ENCODE measurements around the gene RIMBP2. TPM values are rescaled to one million over a fixed set of nuclear protein-coding genes. Genes with fewer than 3 reads are reported as not detected.

RIMBP2 gene
- total RNA-seq, 1 donor from 2014 or later = 0.27 TPM

DNA sequence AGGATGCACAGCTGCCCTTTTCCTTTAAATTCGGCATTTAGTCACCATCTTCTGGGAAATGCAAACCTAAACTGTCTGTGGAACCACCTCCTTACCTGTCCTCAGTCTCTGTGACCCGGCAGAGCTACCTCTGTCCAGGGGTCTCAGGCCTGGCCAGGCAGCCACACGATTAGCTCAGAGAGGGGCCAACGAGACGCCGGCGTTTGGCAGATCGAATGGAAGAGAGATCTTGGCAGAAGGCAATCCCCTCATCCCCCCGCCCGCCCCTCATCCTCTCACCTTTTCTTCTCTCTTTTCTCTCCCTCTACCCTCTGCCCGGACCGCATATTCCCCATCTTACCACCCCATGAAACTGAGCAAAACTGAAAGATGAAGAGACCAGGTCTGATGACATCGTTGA is 277.4 kb downstream of the RIMBP2 start:
- intact Hi-C loops (cut with DNase I) = no loop called here
- no peak overlapping the region for H3K4me3 ChIP-seq
- DNase-seq (peak; percentile 39), ATAC-seq (no peak)
- H3K9me3 ChIP-seq = no peaks in the 10 kb centered on the region
- TF ChIP-seq, protein P1, sequence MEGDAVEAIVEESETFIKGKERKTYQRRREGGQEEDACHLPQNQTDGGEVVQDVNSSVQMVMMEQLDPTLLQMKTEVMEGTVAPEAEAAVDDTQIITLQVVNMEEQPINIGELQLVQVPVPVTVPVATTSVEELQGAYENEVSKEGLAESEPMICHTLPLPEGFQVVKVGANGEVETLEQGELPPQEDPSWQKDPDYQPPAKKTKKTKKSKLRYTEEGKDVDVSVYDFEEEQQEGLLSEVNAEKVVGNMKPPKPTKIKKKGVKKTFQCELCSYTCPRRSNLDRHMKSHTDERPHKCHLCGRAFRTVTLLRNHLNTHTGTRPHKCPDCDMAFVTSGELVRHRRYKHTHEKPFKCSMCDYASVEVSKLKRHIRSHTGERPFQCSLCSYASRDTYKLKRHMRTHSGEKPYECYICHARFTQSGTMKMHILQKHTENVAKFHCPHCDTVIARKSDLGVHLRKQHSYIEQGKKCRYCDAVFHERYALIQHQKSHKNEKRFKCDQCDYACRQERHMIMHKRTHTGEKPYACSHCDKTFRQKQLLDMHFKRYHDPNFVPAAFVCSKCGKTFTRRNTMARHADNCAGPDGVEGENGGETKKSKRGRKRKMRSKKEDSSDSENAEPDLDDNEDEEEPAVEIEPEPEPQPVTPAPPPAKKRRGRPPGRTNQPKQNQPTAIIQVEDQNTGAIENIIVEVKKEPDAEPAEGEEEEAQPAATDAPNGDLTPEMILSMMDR (IDR thresholded peaks at IDR 0.05) = no peak
- H3K27me3 ChIP-seq (ENCODE audit: low read depth) = no peaks in the 10 kb centered on the region
- no peak overlapping the region for H3K27ac ChIP-seq
- no peaks in the 10 kb centered on the region for H3K4me1 ChIP-seq
- H3K36me3 ChIP-seq = no peaks in the 10 kb centered on the region

DNA sequence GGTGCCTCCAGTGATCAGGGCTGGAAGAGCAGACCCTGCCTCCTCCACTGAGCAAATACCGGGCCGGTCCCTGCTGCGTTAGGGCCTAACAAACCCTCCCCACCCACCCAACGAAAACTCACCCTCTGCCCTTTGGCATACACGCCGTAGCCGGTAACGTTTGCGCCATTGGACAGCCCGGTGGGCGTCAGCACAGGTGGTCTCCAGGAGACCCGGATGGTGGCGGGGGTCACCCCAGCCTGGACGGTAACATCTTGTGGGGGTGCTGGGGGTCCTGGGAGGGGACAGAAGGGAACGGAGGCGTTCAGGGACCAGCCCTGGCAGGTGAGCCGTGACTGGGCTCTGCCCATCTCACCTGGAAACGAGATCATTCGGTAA is 277.9 kb downstream of the RIMBP2 start:
- ATAC-seq (no peak), DNase-seq (peak; percentile 28)
- intact Hi-C loops (cut with DNase I) = no loop called here
- no peaks in the 10 kb centered on the region for H3K36me3 ChIP-seq
- H3K27me3 ChIP-seq (ENCODE audit: low read depth) = no peaks in the 10 kb centered on the region
- H3K4me1 ChIP-seq = no peaks in the 10 kb centered on the region
- H3K9me3 ChIP-seq = no peaks in the 10 kb centered on the region
- TF ChIP-seq, protein P1 (IDR thresholded peaks at IDR 0.05) = no peak
- no peak overlapping the region for H3K4me3 ChIP-seq
- H3K27ac ChIP-seq = no peak overlapping the region

DNA sequence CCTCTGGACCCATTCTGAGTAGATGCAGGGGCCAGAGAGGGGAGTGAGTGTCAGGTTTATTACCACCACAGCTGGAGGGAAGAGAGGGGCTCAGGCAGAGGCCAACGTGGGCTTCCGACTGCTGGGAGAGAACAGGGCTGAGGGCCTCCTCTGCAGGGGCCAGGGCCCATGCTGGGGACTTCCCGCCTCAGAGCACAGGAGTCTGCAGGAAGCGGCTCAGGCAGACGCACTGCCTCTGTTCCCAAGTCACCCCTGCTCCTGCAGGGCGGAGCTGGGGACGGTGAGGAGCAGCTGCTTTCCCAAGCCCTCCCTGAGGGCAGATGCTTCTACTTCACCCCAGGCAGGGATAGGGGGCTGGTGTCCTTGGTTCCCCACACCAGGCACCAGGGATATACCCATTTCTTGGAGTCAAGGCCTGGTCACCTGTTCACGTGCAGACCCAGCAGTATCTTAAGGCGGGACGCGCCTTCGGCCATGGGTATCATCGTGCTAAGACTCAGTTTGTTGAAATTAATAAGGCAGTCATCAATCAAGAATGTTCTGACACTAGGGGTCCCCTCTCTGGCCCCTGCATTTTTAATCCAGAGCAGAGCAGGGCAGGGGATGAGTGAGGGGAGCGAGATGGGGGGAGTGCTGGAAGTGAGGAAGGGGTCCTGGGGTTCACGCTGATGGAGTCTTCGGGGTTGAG is 278.4 kb downstream of the RIMBP2 start:
- intact Hi-C loops (cut with DNase I) = no loop called here
- Histone ChIP-seq H3K4me3 (no peak overlapping the region), H3K27ac (no peak overlapping the region), H3K36me3 (no peaks in the 10 kb centered on the region), H3K9me3 (no peaks in the 10 kb centered on the region), H3K27me3 (ENCODE audit: low read depth) (no peaks in the 10 kb centered on the region), H3K4me1 (no peaks in the 10 kb centered on the region)
- DNase-seq (peak; percentile 14), ATAC-seq (no peak)
- TF ChIP-seq, protein P1 (IDR thresholded peaks at IDR 0.05) = no peak

DNA sequence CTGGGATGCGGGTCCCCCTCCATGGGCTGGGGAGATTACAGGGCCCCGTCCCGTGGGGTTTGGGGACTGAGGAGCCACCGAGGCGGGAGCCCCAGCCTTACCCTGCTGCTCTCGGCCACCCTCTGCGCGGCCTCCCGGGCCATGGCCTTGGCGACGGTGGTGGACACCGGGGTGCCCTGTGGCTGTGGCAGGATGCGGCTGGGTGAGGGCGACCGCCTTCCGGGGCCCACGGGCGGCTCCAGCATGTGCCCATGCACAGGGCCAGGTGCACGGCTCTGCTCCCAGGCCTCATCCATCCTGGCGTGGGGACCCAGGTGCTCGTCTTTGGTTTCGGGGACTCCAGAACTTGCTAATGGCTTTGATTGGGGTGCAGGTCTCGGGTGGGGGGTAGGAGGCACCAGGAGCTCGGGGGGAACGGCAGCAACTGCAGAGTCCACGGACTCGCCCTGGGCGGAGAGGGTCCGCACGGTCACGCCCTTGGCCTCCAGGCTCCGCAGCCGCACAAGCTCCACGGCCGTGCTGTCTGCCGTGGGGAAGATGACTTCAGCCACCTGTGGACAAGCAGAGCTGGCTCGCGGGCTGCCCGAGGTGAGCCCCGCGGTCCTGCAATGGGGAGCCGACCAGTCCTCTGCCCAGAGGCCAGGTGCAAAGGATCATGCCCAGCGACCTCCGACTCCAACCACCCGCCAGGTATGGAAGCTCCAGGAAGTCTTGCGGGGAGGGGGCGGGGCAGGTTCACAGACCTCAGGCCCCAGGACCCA is 279.2 kb downstream of the RIMBP2 start:
- Histone ChIP-seq H3K9me3 (no peaks in the 10 kb centered on the region), H3K4me1 (no peaks in the 10 kb centered on the region), H3K27me3 (ENCODE audit: low read depth) (no peaks in the 10 kb centered on the region), H3K27ac (no peak overlapping the region), H3K36me3 (no peaks in the 10 kb centered on the region), H3K4me3 (no peak overlapping the region)
- DNase-seq (peak; percentile 34), ATAC-seq (peak in 1 of 2 donors; percentile 14)
- TF ChIP-seq, protein P1 (IDR thresholded peaks at IDR 0.05) = no peak
- intact Hi-C loops (cut with DNase I) = no loop called here

DNA sequence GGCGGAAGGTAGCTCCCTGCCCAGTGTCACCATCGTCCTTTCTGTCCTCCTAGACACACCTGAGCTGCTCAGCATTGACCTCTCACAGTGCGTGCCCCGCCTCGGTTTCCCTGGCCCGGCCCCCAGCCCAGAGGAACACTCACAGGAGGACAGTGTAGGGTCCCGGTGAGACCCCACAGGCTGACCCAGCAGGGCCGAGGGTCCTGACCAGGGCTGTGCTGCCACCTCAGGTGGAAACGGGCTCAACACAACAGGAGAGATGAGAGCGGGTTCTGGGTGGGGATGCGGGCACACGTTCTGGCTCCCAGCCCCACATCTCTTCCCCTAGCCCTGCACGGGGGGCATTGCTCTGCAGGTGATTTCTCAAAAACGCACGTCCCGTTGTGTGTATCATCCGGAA is 280.3 kb downstream of the RIMBP2 start:
- ATAC-seq = no peak
- Histone ChIP-seq H3K4me3 (no peak overlapping the region), H3K4me1 (no peaks in the 10 kb centered on the region), H3K9me3 (no peaks in the 10 kb centered on the region), H3K27me3 (ENCODE audit: low read depth) (no peaks in the 10 kb centered on the region), H3K36me3 (no peaks in the 10 kb centered on the region), H3K27ac (no peak overlapping the region)
- no peak for DNase-seq
- TF ChIP-seq, protein P1 (IDR thresholded peaks at IDR 0.05) = no peak
- intact Hi-C loops (cut with DNase I) = no loop called here
